DOHH2 (cell line): ENCODE measurements around the gene TPRN.

Source experiments
- EZH2phosphoT487 ChIP-seq: fragments of 200-600 bp; sonication (generic); IDR thresholded peaks from 2 replicates; pipeline ENCODE4 v1.6.1; 2017; ENCODE audit warnings: borderline replicate concordance, mild to moderate bottlenecking, antibody characterized with exemption, low read length, moderate library complexity, mixed read lengths
- TF ChIP-seq, protein P1 (sequence below): fragments of 200-600 bp; sonication (generic); IDR thresholded peaks from one replicate; pipeline ENCODE4 v1.5.1; 2014; ENCODE audit warnings: antibody characterized with exemption, mild to moderate bottlenecking, low read depth, low read length; ENCODE audit not compliant: poor library complexity, severe bottlenecking

DNA sequence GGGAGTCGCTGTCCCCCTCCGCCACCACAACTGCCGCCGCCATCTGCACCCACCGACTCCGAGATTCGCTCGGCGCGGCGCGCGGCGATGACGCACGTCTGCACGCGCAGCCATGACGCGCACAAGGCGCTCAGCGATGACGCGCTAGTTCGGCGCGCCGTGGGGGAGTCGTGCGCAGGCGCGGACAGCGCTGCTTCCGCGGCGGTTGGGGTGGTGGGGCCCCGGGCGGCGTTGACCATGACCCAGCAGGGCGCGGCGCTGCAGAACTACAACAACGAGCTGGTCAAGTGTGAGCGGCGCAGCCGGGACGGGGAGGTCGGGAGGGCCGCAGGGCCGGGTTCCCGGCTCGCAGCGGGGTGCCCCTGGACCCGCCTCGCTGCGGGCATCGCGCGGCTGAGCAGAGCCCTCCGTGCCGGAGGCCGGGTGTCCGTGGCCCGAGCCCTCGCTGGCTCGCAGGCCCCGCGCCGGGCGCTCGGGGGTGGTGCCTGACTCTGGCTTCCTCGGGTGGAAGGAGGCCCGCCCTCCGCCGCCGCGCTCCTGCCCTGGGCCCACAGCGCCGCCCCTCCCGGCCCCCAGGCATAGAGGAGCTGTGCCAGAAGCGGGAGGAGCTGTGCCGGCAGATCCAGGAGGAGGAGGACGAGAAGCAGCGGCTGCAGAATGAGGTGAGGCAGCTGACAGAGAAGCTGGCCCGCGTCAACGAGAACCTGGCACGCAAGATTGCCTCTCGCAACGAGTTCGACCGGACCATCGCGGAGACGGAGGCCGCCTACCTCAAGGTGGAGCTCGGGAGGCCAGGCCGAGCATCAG lies 11.8 kb downstream of the TPRN start, which contains the start of the genes ANAPC2 and SSNA1:
- TF ChIP-seq, protein P1, sequence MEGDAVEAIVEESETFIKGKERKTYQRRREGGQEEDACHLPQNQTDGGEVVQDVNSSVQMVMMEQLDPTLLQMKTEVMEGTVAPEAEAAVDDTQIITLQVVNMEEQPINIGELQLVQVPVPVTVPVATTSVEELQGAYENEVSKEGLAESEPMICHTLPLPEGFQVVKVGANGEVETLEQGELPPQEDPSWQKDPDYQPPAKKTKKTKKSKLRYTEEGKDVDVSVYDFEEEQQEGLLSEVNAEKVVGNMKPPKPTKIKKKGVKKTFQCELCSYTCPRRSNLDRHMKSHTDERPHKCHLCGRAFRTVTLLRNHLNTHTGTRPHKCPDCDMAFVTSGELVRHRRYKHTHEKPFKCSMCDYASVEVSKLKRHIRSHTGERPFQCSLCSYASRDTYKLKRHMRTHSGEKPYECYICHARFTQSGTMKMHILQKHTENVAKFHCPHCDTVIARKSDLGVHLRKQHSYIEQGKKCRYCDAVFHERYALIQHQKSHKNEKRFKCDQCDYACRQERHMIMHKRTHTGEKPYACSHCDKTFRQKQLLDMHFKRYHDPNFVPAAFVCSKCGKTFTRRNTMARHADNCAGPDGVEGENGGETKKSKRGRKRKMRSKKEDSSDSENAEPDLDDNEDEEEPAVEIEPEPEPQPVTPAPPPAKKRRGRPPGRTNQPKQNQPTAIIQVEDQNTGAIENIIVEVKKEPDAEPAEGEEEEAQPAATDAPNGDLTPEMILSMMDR: peak; percentile 70
- no peak for TF ChIP-seq EZH2phosphoT487
